Stimulated activated CD8-positive, alpha-beta memory T cell treated with anti-CD3 and anti-CD28 coated beads, Interleukin-4, amount 100 ng/mL, for 48 hours (primary cell): ENCODE results near the gene MPST.
"Not testable (repeated sequence)": the region's sequence is repeated elsewhere in the genome, so short reads cannot be mapped to it uniquely, and the experiment has no call there.

Experiments
- DNase-seq: peaks from one replicate; pipeline ENCODE4 v3.0.0-alpha.2; 2020

MPST gene

DNA sequence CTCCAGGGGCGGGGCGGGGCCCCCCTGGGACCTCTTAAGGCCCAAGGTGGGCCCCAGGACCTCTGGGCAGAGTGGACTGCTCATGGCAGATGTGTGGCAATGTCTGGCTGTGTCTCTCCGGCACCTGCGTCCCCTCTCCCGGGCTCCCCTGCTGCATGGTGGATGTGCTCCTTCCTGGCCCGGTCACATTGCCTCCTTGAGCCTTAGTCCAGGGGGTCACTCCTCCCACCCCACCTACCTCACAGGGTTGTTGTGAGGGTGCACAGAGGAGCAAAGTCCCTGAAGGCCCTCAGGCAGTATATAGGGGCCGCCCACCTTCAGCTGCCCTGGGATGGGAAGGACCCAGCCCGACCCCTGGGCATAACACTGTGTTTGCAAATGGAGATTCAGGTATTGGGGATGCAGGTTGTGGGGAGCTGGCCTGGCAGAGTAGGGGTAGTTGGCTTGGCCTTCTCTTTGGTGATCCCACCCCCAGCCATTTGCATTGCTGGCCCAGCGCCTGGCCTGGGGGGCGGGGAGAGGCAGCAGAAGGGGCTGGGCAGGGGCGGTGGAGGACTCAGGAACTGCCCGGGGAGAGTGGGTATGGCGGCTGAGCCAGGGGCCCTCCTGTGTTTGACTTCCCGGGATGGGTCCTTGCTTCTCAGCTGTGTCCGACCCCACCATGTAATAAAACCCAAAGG lies 43.3 kb downstream of the MPST start:
- DNase-seq, result no peak

- no peak for DNase-seq
These were observed 44.2 kb downstream of the MPST start for GRCh38 chr22:37063431-37064420.

GRCh38 chr22:37064553-37064952 lies 45.0 kb downstream of the MPST start:
- DNase-seq, result no peak

DNA sequence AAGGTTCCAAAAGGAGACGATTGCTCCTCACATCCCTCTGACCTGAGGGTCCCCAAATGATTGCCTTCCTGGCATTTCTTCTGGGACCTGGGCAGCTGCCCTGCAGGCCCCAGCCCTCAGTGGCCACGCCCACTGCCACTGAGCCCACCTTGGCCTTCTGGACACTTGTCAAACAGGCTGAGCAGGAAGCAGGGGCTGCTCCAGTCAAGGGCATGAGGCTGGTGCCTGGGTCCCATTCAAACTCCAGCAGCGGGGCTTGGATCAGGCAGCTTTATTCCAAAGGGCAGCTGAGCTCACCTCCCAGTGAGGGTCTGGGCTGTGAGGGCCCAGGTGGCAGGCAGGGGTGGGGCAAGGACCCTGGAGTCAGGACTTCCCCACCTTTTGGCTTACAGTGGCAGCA lies 45.6 kb downstream of the MPST start:
- DNase-seq, result no peak

- DNase-seq, result no peak
These were observed 46.4 kb downstream of the MPST start for GRCh38 chr22:37065961-37066360.

GRCh38 chr22:37067428-37067827 lies 47.9 kb downstream of the MPST start:
- DNase-seq, result no peak

GRCh38 chr22:37068859-37069258 lies 49.3 kb downstream of the MPST start:
- DNase-seq, result no peak

DNA sequence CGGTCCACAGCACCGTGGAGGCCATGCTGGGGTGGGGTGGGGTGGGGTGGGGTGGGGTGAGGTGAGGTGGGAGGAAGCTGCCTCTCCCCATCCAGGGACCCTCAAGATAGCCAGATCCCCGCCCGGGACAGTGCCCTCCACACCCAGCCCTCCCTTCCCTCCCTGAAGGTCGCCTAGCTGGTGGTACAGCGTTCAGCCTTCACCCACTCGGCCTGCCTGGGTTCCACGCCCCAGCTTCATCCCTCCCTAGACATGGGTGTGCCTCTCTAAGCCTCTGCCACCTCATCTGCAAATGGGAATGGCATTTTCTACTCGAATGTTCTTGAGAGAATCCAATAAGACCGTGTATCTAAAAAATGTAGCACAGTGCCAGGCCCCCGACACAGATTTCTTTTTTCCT lies 49.8 kb downstream of the MPST start:
- DNase-seq, result no peak

DNA sequence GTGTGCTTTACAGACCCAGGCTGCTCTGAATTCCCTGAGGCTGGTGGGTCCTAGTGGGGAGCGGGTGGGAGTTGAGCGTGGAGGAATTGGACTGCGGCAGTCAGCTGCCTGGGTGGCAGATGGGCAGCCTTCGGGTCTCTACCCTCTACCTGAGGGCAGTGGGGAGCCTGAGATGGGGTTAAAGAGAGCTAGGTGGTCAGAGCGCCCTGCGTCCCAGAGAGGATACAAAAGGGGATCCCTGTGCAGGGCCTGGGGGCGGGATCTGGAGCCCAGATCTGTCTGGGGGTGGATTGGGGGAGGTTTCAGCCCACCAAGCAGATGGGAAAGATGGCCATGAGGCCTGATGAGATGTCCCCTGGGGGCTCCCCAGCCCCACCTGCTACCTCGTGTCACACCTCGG lies 50.2 kb downstream of the MPST start:
- DNase-seq, result no peak

- no peak for DNase-seq
These were observed 50.8 kb downstream of the MPST start for GRCh38 chr22:37070334-37070733.

DNA sequence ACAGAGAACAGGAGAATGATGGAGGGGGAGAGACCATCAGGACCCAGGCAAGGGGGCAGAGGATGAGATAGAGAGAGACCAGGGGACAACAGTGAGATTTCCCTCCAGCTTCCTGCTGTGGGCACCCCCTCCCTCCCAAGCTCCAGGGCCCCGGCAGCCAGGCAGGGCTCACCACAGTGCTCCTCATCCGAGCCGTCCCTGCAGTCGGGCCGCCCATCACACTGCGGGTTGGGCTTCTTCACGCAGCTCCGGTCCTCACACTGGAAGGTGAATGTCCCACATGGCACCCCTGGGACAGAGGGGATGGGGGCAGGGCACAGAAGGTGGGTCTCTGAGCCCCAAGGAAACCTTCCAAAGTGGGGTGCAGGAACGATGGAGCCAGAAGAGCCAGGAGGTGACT lies 51.2 kb downstream of the MPST start:
- no peak for DNase-seq

- DNase-seq, result not testable (repeated sequence)
These were observed 52.5 kb downstream of the MPST start for GRCh38 chr22:37071850-37072592.

GRCh38 chr22:37072673-37073072 lies 53.1 kb downstream of the MPST start:
- no peak for DNase-seq

DNA sequence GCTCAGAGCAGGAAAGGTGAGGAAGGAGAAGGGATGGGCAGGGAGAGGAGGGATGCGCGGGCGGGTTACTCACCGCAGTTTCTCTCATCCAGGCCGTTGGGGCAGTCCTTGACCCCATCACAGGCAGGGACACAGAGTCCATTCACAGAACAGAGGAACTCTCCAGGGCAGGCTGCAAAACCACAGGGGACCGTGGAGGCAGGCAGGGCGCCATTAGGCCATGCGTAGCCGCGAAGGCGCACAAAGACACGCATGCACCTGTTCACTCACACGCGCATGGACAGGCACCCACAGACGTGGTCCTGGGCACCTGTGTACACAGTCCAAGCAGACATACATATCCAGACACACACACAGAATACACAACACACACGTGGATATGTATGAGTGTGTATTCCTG lies 55.0 kb downstream of the MPST start:
- no peak for DNase-seq

- no peak for DNase-seq
These were observed 55.5 kb downstream of the MPST start for GRCh38 chr22:37075046-37075445.

DNA sequence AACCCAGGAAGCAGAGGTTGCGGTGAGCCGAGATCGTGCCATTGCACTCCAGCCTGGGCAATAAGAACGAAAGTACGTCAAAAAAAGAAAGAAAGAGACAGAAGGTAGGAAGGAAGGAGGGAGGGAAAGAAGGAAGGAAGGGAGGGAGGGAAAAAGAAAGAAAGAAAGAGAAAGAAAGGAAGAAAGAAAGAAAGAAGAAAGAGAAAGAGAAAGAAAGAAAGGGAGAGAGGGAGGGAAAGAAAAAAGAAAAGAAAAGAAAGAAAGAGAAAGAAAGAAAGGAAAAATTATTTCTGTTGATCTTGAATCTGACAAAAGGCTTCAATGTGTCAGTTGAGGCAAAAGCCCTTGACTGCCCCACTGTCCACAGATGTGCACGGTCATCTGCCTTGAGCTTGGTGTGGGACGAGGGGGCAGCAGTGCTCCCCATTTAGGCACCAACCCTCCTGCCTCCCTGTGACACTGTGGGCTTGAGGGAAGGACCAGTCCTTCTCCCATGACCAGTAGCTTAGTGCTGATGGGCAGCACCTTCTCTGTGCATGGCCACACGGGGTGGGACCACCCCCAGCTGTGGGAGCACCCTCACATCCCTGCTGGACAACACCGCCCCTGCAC lies 56.4 kb downstream of the MPST start:
- no peak for DNase-seq

GRCh38 chr22:37077802-37078448 lies 58.4 kb downstream of the MPST start:
- DNase-seq, result peak; percentile 97

GRCh38 chr22:37079158-37079557 lies 59.6 kb downstream of the MPST start:
- DNase-seq, result peak; percentile 48
